ENCODE data around the gene RAD51B.

DNA sequence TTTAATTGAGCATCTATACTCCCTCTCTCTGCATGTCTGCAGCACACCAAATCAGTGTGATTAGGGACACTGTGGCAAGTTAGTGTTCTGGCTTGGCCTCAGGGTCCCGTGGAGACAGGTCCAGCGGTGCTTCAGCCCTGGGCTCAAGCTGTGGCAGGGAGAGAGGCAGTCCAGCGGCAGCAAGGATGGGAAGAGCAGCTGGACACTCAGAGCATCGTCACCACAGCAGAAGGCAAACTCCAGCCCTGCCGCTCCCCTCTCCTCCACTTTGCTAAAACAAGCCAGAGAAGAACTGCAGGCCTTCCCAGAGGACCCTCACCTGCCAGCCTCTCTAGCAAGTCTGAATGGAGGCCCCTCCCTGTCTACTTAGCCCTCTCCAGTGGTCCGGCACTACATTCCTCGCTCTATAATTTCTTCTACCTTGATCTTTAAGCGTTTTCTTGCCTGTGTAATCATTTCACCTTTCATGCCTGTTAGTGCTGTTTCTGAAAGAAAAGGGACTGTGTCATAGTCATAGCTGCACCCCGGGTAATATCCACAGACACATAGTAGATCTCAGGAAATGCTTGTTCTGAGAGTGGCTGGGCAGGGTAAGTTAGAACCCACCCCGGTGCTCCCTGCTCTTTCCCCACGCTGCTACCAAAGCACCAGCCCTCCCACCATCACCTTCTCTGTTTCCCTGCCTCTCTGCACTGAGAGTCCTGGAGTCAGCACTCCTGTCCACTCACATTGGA is 951.1 kb downstream of the RAD51B start:
- no peak for TF ChIP-seq ETV6 (CRISPR knock-in tag; IDR thresholded peaks at IDR 0.05)
- TF ChIP-seq SMAD3 (CRISPR knock-in tag; IDR thresholded peaks at IDR 0.05; ENCODE audit: borderline replicate concordance), result no peak
